ENCODE results near the gene RAB25.
A peak's percentile ranks its signal among the peaks of the same experiment; 100 is the strongest.
"Not testable (repeated sequence)": the region's sequence is repeated elsewhere in the genome, so short reads cannot be mapped to it uniquely, and the experiment has no call there.

RAB25 gene
- 0 to 0.91 (median 0.44) reads per million in 4 experiments for total RNA-seq

DNA sequence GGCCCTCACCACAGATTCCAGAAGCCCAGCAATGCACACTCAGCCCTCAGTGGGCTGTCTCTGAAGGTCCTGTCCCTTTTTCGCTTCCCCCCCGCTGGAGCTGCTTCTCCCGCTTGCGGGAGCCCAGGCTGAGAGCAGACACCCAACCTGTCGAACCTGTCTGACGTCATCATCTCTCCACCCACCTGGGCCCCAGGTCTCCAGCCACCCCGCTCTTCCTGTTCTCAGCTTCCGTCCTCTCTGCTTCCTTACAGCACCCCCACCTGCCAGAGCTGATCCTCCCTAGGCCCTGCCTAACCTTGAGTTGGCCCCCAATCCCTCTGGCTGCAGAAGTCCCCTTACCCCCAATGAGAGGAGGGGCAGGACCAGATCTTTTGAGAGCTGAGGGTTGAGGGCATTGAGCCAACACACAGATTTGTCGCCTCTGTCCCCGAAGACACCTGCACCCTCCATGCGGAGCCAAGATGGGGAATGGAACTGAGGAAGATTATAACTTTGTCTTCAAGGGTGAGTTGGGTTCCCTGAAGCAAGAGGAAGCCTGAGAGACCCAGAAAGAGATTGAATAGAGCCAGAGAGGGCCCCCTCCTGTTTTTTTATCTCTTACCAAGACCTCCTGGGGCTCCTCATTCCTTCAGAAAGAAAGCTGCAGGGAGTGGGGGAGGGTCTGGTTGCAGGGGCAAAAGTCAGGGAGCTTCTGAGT, at the start of gene RAB25:
Gene RAB25 (plus strand): TSS at position 224 of the 700 bp plus-strand sequence. CDS start 241 bp downstream, at position 465.
- no peak for DNase-seq

DNA sequence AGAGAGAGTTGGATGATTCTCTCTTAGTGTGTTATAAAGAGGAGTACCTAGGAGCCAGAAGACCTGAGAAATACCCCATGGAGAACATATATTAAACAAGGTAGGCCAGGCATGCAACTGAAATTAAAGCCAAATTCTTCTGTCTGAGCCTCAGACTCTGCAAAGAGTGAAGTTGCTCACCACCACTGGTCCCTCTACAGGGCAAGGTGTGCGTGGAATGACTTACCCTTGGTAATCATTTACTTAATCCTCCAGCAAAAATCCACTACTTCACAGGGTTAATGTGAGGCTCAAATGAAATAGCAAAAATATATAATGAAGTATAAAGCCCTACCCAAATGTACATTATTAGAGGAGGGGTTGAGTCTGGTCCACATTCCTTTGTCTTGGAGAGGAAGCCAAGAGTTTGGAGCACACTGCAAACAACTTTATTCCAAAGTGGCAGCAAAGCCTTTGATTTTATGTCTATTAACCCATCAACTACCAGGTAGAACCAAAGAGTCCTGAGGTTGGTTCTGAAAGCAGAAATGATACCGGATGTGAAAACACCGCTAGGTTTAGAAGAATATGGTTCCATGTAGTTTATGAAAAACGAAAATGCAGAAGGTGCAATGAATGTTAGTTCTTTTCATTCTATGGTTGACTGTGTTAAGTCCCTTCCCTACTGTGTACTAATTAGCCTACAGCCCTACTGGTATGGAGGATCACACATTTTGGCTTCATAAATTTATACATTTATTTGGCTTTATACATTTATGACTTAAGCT, 48.7 kb upstream of the RAB25 start:
- DNase-seq: no peak

GRCh38 chr1:156014829-156015228, 46.1 kb upstream of the RAB25 start:
- no peak for DNase-seq

- no peak for DNase-seq
These were observed 41.0 kb upstream of the RAB25 start for GRCh38 chr1:156019946-156020292.

- peak; percentile 76 for DNase-seq
These were observed 40.5 kb upstream of the RAB25 start, which contains the start of gene SSR2 for GRCh38 chr1:156020293-156021092. TSS of gene SSR2 (minus strand) at chr1:156020951. CDS start at chr1:156020167, 784 bp downstream.

- no peak for DNase-seq
These were observed 39.9 kb upstream of the RAB25 start for GRCh38 chr1:156021093-156021428.

- no peak for DNase-seq
These were observed 39.0 kb upstream of the RAB25 start for GRCh38 chr1:156021954-156022353.

DNA sequence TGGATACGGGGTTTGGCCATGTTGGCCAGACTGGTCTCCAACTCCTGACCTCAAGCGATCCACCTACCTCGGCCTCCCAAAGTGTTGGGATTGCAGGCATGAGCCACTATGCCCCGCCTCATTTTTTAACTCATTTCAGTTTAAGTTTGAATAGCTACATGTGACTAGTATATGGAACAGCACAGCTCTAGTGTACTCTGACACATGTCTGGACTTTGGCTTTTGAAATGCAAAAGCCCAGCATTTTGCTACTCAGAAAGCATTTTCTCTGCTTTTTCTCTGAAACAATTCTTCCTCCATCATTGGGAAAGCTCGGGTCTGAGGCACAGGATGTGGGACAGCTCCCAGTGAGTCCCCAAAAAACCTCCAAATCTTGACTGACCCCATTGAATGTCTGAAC, 36.2 kb upstream of the RAB25 start:
- no peak for DNase-seq

DNA sequence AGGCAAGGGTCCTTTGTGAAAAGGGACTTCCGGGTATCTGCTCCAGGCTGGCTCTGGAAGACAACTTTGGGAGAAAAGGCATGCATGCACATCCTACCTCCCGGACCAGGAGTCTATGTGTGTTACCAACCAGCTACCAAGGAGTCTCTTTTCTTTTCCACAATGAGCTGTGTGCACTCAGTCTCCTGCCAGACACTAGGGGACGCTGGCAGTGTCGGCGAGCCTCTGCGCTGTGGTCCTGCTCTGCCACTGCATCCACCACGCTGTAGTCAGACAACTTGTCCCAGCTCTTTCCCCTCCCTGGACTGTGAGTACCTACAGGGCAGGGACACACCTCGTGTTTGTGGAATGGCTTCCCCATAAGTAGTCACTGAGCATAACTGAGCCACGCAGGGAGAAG, 35.1 kb upstream of the RAB25 start:
- DNase-seq: no peak

GRCh38 chr1:156026588-156026987, 34.4 kb upstream of the RAB25 start:
- DNase-seq: no peak

DNA sequence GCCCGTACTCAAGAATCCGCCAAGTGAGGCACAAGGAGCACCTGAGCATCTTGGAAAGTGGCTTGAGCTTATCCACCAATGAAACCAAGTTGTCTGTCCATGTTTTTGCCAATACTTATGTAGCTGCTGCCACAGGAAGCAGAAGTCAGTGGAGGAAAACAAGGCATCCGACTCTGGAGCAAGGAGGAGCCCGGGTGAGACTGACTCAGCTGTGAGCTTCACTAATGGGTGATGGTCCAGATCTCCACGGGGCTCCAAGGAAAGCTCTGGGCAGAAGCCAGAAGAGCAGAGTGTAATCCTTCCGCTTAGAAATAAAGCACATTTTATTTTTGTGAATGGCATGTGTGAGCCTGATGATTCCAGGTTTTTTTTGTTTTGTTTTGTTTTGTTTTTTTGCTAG, 27.9 kb upstream of the RAB25 start:
- no peak for DNase-seq

DNA sequence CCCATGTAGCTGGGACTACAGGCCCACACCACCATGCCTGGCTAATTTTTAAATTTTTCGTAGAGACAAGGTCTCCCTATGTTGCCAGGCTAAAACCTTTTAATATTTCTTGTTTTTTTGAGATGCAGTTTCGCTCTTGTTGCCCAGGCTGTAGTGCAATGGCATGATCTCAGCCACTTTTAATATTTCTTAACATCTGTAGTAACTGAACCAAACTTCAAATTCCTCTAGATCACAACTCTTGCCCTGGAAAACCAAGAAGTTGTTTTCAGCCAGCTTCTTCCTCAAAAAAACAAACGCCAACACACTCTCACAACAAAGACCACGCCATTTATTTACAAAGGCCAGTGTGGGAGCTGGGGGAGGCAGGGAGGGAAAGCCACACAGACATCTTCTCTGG, 26.0 kb upstream of the RAB25 start:
- DNase-seq: not testable (repeated sequence)

GRCh38 chr1:156042828-156043227, 18.1 kb upstream of the RAB25 start:
- no peak for DNase-seq

DNA sequence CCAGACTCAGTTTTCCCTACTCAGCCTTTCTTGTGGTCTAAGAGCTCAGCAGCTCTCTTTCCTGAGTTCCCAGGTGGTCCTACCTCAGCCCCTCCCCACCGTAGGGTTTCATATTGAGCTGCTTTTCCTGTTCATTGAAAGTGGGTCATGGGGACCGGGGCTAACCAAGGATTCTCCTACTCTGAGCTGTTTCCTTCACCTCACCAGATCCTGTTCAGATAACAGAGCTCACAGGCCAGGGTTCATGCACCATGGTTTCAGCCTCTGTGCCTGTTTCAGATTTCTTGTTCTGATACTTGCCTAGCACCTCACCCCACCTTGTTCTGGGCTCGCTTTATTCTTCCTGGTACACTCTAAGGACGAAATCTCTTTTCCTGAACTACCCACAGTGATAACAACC, 15.9 kb upstream of the RAB25 start:
- no peak for DNase-seq

GRCh38 chr1:156048663-156049258, 12.2 kb upstream of the RAB25 start:
- DNase-seq: no peak

- DNase-seq: no peak
These were observed 10.6 kb upstream of the RAB25 start for GRCh38 chr1:156050376-156050775.

GRCh38 chr1:156051011-156051725, 9.8 kb upstream of the RAB25 start:
- DNase-seq: no peak

DNA sequence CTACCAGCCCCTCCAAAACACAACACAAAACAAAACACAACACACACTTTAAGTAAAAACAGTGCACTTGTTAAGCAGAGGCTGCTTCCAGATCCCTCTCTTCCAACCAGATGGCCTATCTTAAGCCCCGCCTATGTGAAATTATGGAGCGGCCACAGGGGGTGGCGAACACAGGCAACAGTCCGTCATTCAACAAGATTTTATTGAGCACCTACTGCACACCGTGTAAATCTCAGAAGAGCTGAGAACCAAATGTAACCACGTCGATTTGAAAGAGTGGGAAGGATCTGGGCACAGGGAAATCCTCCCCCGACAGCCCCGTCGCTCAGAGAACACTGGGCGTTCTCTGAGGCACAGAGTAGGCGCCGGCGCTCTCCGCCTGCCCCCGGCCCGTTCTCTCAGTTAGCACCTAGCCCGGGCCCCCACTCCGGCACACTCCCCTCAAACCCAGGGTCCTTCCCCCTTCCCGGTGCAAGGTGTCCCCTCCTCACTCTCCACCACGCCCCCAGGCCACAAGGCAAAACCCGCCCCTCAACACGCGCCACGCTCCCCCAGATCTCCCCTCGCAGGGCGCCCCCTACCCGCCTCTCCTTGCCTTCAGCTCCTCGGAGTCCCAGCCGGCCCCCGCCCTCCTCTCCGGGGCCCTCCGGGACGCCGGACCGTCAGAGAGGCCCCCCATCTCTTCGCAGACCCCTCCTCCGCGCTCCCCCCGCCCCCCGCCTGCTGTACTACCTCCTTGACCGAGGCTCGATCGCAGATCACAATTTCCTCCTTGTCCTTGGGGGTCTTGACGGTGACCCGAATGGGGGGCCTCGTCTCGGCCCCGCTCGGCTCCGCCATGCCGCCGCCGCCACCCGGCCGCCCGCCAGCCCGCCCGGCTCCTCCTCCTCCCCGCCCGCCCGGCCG, 7.8 kb upstream of the RAB25 start:
- peak; percentile 68 for DNase-seq

- DNase-seq: peak; percentile 66
These were observed 7.0 kb upstream of the RAB25 start, which contains the start of gene UBQLN4 for GRCh38 chr1:156053768-156054499. TSS of gene UBQLN4 (minus strand) at chr1:156053798. CDS start at chr1:156053701, 97 bp downstream.

- peak; percentile 94 for DNase-seq
These were observed 6.3 kb upstream of the RAB25 start, which contains the start of gene LAMTOR2 for GRCh38 chr1:156054500-156055280. TSS of gene LAMTOR2 (plus strand) at chr1:156054782. CDS start at chr1:156054890, 108 bp downstream.
